ENCODE measurements around the gene SCO2. TPM values are rescaled to one million over a fixed set of nuclear protein-coding genes. Genes with fewer than 3 reads are reported as not detected.

SCO2 gene
- total RNA-seq, 2 donors from 2014 or later: 1.8 to 5.8 TPM

GRCh38 chr22:50561401-50562358 lies 36.3 kb upstream of the SCO2 start:
- Histone ChIP-seq H3K4me1 (peaks cover 6% of the 10 kb centered on the region), H3K36me3 (no peaks in the 10 kb centered on the region), H3K27me3 (no peaks in the 10 kb centered on the region), H3K4me3 (no peak overlapping the region), H3K9ac (ENCODE audit: low read depth in 2 of 2, low read length in 2 of 2) (no peak overlapping the region), H3K27ac (no peak overlapping the region), H3K9me3 (no peaks in the 10 kb centered on the region)
- intact Hi-C loops (cut with DNase I): loop anchor here (5.0 to 10.0 kb wide), 2 partner anchors 39 to 53 kb away; no protein-coding TSS in a partner anchor
- no peak for TF ChIP-seq CTCF (IDR thresholded peaks at IDR 0.05)
- DNase-seq: no peak

- Histone ChIP-seq H3K9ac (ENCODE audit: low read depth in 2 of 2, low read length in 2 of 2) (no peak overlapping the region), H3K27me3 (no peaks in the 10 kb centered on the region), H3K27ac (no peak overlapping the region), H3K4me1 (peaks cover 6% of the 10 kb centered on the region), H3K4me3 (no peak overlapping the region), H3K36me3 (no peaks in the 10 kb centered on the region), H3K9me3 (no peaks in the 10 kb centered on the region)
- DNase-seq: no peak
- intact Hi-C loops (cut with DNase I): loop anchor here (5.0 to 10.0 kb wide), 2 partner anchors 38 to 55 kb away; no protein-coding TSS in a partner anchor
- TF ChIP-seq CTCF (IDR thresholded peaks at IDR 0.05): no peak
Observed at GRCh38 chr22:50560034-50560433, 34.6 kb upstream of the SCO2 start.

GRCh38 chr22:50556703-50557102 lies 31.3 kb upstream of the SCO2 start:
- Histone ChIP-seq H3K36me3 (no peaks in the 10 kb centered on the region), H3K9ac (ENCODE audit: low read depth in 2 of 2, low read length in 2 of 2) (no peak overlapping the region), H3K9me3 (no peaks in the 10 kb centered on the region), H3K27ac (no peak overlapping the region), H3K27me3 (no peaks in the 10 kb centered on the region), H3K4me3 (no peak overlapping the region), H3K4me1 (no peaks in the 10 kb centered on the region)
- no peak for DNase-seq
- TF ChIP-seq CTCF (IDR thresholded peaks at IDR 0.05): no peak
- intact Hi-C loops (cut with DNase I): no loop called here

GRCh38 chr22:50553310-50553709 lies 27.9 kb upstream of the SCO2 start:
- Histone ChIP-seq H3K9ac (ENCODE audit: low read depth in 2 of 2, low read length in 2 of 2) (no peak overlapping the region), H3K36me3 (no peaks in the 10 kb centered on the region), H3K9me3 (no peaks in the 10 kb centered on the region), H3K4me3 (no peak overlapping the region), H3K27me3 (peaks cover 12% of the 10 kb centered on the region), H3K27ac (no peak overlapping the region), H3K4me1 (no peaks in the 10 kb centered on the region)
- intact Hi-C loops (cut with DNase I): no loop called here
- no peak for DNase-seq
- no peak for TF ChIP-seq CTCF (IDR thresholded peaks at IDR 0.05)

GRCh38 chr22:50551160-50551752 lies 25.9 kb upstream of the SCO2 start:
- TF ChIP-seq CTCF (IDR thresholded peaks at IDR 0.05): no peak
- Histone ChIP-seq H3K4me1 (no peaks in the 10 kb centered on the region), H3K9ac (ENCODE audit: low read depth in 2 of 2, low read length in 2 of 2) (peak overlapping the region in 1 of 2 donors; percentile 5), H3K9me3 (no peaks in the 10 kb centered on the region), H3K36me3 (no peaks in the 10 kb centered on the region), H3K27me3 (peaks cover 28% of the 10 kb centered on the region), H3K4me3 (no peak overlapping the region), H3K27ac (no peak overlapping the region)
- DNase-seq: no peak
- intact Hi-C loops (cut with DNase I): no loop called here

All from colonic mucosa (tissue), 4 donors.